Measurements from ENCODE around the gene FSTL1.

Gene FSTL1

GRCh38 chr3:120440001-120440703 lies 10.6 kb downstream of the FSTL1 start:
- no peak for DNase-seq (ENCODE audit: low read depth)

GRCh38 chr3:120438665-120439370 lies 12.0 kb downstream of the FSTL1 start:
- no peak for DNase-seq (ENCODE audit: low read depth)

GRCh38 chr3:120438216-120438615 lies 12.6 kb downstream of the FSTL1 start:
- DNase-seq (ENCODE audit: low read depth), result no peak

GRCh38 chr3:120437559-120437958 lies 13.2 kb downstream of the FSTL1 start:
- no peak for DNase-seq (ENCODE audit: low read depth)

GRCh38 chr3:120436523-120437050 lies 14.2 kb downstream of the FSTL1 start:
- no peak for DNase-seq (ENCODE audit: low read depth)

- no peak for DNase-seq (ENCODE audit: low read depth)
Measured at GRCh38 chr3:120435621-120436020, 15.2 kb downstream of the FSTL1 start.

- DNase-seq (ENCODE audit: low read depth), result no peak
Measured at GRCh38 chr3:120433662-120434331, 17.0 kb downstream of the FSTL1 start.

GRCh38 chr3:120432150-120432860 lies 18.5 kb downstream of the FSTL1 start:
- DNase-seq (ENCODE audit: low read depth), result no peak

- DNase-seq (ENCODE audit: low read depth), result no peak
Measured at GRCh38 chr3:120429921-120430361, 20.9 kb downstream of the FSTL1 start.

- no peak for DNase-seq (ENCODE audit: low read depth)
Measured at GRCh38 chr3:120428924-120429323, 21.9 kb downstream of the FSTL1 start.

GRCh38 chr3:120427201-120427600 lies 23.6 kb downstream of the FSTL1 start:
- DNase-seq (ENCODE audit: low read depth), result no peak

- no peak for DNase-seq (ENCODE audit: low read depth)
Measured at GRCh38 chr3:120425572-120426250, 25.1 kb downstream of the FSTL1 start.

- DNase-seq (ENCODE audit: low read depth), result no peak
Measured at GRCh38 chr3:120424976-120425570, 25.7 kb downstream of the FSTL1 start.

GRCh38 chr3:120424506-120424905 lies 26.3 kb downstream of the FSTL1 start:
- DNase-seq (ENCODE audit: low read depth), result no peak

- no peak for DNase-seq (ENCODE audit: low read depth)
Measured at GRCh38 chr3:120423432-120423831, 27.4 kb downstream of the FSTL1 start.

GRCh38 chr3:120421926-120422325 lies 28.9 kb downstream of the FSTL1 start:
- no peak for DNase-seq (ENCODE audit: low read depth)

- no peak for DNase-seq (ENCODE audit: low read depth)
Measured at GRCh38 chr3:120420928-120421551, 29.8 kb downstream of the FSTL1 start.

GRCh38 chr3:120420360-120420759 lies 30.4 kb downstream of the FSTL1 start:
- DNase-seq (ENCODE audit: low read depth), result no peak

- no peak for DNase-seq (ENCODE audit: low read depth)
Measured at GRCh38 chr3:120419797-120420196, 31.0 kb downstream of the FSTL1 start.

GRCh38 chr3:120418866-120419490 lies 31.8 kb downstream of the FSTL1 start:
- no peak for DNase-seq (ENCODE audit: low read depth)

All from activated T-cell treated with anti-CD3 and anti-CD28 coated beads for 24 hours (primary cell).